Mucosa of descending colon (tissue), 3 donors: ENCODE data around the gene GAL3ST2. TPM values are rescaled to one million over a fixed set of nuclear protein-coding genes. Genes with fewer than 3 reads are reported as not detected.

Experiments
- ATAC-seq: fragments of 200-7000 bp; cut with Tn5 transposase; one replicate; pipeline ENCODE4 v1.9.1; 2020; ENCODE audit warnings: mild to moderate bottlenecking, moderate library complexity
- DNase-seq, 3 donors: peaks; one replicate each; pipeline ENCODE4 v3.0.0-alpha.2; 2020
- H3K36me3 ChIP-seq: fragments of 200-600 bp; one replicate; pipeline ENCODE4 v1.8.0; 2021; ENCODE audit warnings: low read depth, mild to moderate bottlenecking
- H3K4me1 ChIP-seq: fragments of 200-600 bp; one replicate; pipeline ENCODE4 v1.8.0; 2021; ENCODE audit warnings: low read depth, mild to moderate bottlenecking
- H3K4me3 ChIP-seq: fragments of 200-600 bp; one replicate; pipeline ENCODE4 v1.8.0; 2021; ENCODE audit warnings: mild to moderate bottlenecking
- H3K9me3 ChIP-seq: fragments of 200-600 bp; one replicate; pipeline ENCODE4 v1.8.0; 2021; ENCODE audit warnings: mild to moderate bottlenecking
- CTCF ChIP-seq: fragments of 200-600 bp; IDR thresholded peaks from one replicate; pipeline ENCODE4 v1.8.0; 2022; ENCODE audit warnings: antibody characterized with exemption, mild to moderate bottlenecking
- intact Hi-C, 2 donors: fragments of 100-400 bp; cut with DNase I in 1 of 2; cut with micrococcal nuclease in 1 of 2; formaldehyde crosslinking; loops; one replicate each; pipeline versions ENCODE4 v1.11.0 to v1.11.1; 2022; cut with DNase I, micrococcal nuclease
- total RNA-seq, 3 donors: library from RNA; stranded (reverse); fragmentation: NEBNext Ultra II Directional in 2 of 3; extraction: Animal tissue kit (Norgen Biotek cat#: 25700) in 2 of 3; gene quantifications; one replicate each; pipeline versions ENCODE4 v1.2.1 to v1.2.4, GENCODE V29; 2021 to 2023
- donor health status: DM: no; HTN: no; CAD: no; lungs with moderate emphysema.
- donor health status: DM: no; HTN: no; CAD: no.
- donor health status: DM: no; HTN: yes; CAD: no.

The GAL3ST2 gene
- total RNA-seq, 3 donors from 2014 or later = 15.1 to 46.5 (median 42.4) TPM

- no peak for ATAC-seq
- H3K36me3 ChIP-seq = no peaks in the 10 kb centered on the region
- TF ChIP-seq CTCF = no peak
- intact Hi-C loops = no loop called here
- DNase-seq = peak in 2 of 3 donors; percentile 34 to 37
- H3K9me3 ChIP-seq = no peaks in the 10 kb centered on the region
- H3K4me3 ChIP-seq = no peak overlapping the region
- peaks cover 12% of the 10 kb centered on the region for H3K4me1 ChIP-seq
Measured at GRCh38 chr2:241810307-241811200, 33.9 kb downstream of the GAL3ST2 start.

GRCh38 chr2:241811201-241811951, 34.8 kb downstream of the GAL3ST2 start:
- Histone ChIP-seq H3K36me3 (no peaks in the 10 kb centered on the region), H3K9me3 (no peaks in the 10 kb centered on the region), H3K4me1 (peaks cover 12% of the 10 kb centered on the region), H3K4me3 (no peak overlapping the region)
- peak; percentile 4 to 56 (median 51) for DNase-seq
- no peak for ATAC-seq
- no peak for TF ChIP-seq CTCF
- intact Hi-C loops = no loop called here

GRCh38 chr2:241811952-241812729, 35.5 kb downstream of the GAL3ST2 start:
- Histone ChIP-seq H3K36me3 (no peaks in the 10 kb centered on the region), H3K4me3 (no peak overlapping the region), H3K4me1 (peaks cover 12% of the 10 kb centered on the region), H3K9me3 (no peaks in the 10 kb centered on the region)
- ATAC-seq = no peak
- DNase-seq = peak in 1 of 3 donors; percentile 45
- intact Hi-C loops = no loop called here
- no peak for TF ChIP-seq CTCF

- Histone ChIP-seq H3K36me3 (no peaks in the 10 kb centered on the region), H3K9me3 (no peaks in the 10 kb centered on the region), H3K4me1 (peaks cover 19% of the 10 kb centered on the region), H3K4me3 (no peak overlapping the region)
- intact Hi-C loops = no loop called here
- no peak for TF ChIP-seq CTCF
- DNase-seq = peak in 2 of 3 donors; percentile 37 to 54
- ATAC-seq = no peak
Measured at GRCh38 chr2:241812730-241813643, 36.4 kb downstream of the GAL3ST2 start.
